GM19452 (cell line): ENCODE results near the gene ANP32E.

Experiments
- ATAC-seq: cut with Tn5 transposase; IDR thresholded peaks from one replicate; pipeline ENCODE4 v1.9.1; 2021; ENCODE audit not compliant: unreplicated experiment

Gene ANP32E

GRCh38 chr1:150235852-150236613 is at the start of gene ANP32E:
Gene ANP32E (minus strand): TSS chr1:150236112. CDS start chr1:150235786, 326 bp downstream.
- ATAC-seq = peak; percentile 76

GRCh38 chr1:150283260-150283659 is 47.3 kb upstream of the ANP32E start:
- ATAC-seq = no peak

GRCh38 chr1:150282558-150282958 is 46.6 kb upstream of the ANP32E start:
- ATAC-seq = no peak

GRCh38 chr1:150281758-150282557 is 46.0 kb upstream of the ANP32E start, which contains the start of gene CIART:
Gene CIART (plus strand): TSS chr1:150282554. CDS start chr1:150283268, 714 bp downstream.
- ATAC-seq = peak; percentile 92

GRCh38 chr1:150281221-150281757 is 45.4 kb upstream of the ANP32E start:
- no peak for ATAC-seq

GRCh38 chr1:150280138-150280707 is 44.3 kb upstream of the ANP32E start:
- ATAC-seq = no peak

GRCh38 chr1:150273311-150273710 is 37.4 kb upstream of the ANP32E start:
- ATAC-seq = no peak

- no peak for ATAC-seq
Measured at GRCh38 chr1:150271291-150271959, 35.5 kb upstream of the ANP32E start.

GRCh38 chr1:150269451-150269850 is 33.5 kb upstream of the ANP32E start:
- ATAC-seq = no peak

GRCh38 chr1:150268705-150269403 is 32.9 kb upstream of the ANP32E start, which contains the start of gene APH1A:
Gene APH1A (minus strand): TSS chr1:150269016. CDS start chr1:150268810, 206 bp downstream.
- peak; percentile 85 for ATAC-seq

- no peak for ATAC-seq
Measured at GRCh38 chr1:150268340-150268704, 32.4 kb upstream of the ANP32E start.

GRCh38 chr1:150267896-150268295 is 32.0 kb upstream of the ANP32E start:
- no peak for ATAC-seq

GRCh38 chr1:150263549-150263948 is 27.6 kb upstream of the ANP32E start:
- no peak for ATAC-seq

GRCh38 chr1:150262388-150263320 is 26.7 kb upstream of the ANP32E start:
- ATAC-seq = no peak

GRCh38 chr1:150261367-150261766 is 25.5 kb upstream of the ANP32E start:
- ATAC-seq = no peak

- ATAC-seq = no peak
Measured at GRCh38 chr1:150259758-150260669, 24.1 kb upstream of the ANP32E start.

- no peak for ATAC-seq
Measured at GRCh38 chr1:150259217-150259616, 23.3 kb upstream of the ANP32E start.
